K562 treated with DMSO at 1 percent for 48 hours (cell line): ENCODE results near the gene MPG. TPM values are rescaled to one million over a fixed set of nuclear protein-coding genes. Genes with fewer than 3 reads are reported as not detected.

Experiments
- total RNA-seq: library from RNA; unstranded; fragments of 300-600 nt; gene quantifications from 2 replicates; pipeline ENCODE4 v1.2.3, GENCODE V29; 2022; ENCODE audit warnings: low replicate concordance; ENCODE audit errors: extremely low read depth

Gene MPG, protein sequence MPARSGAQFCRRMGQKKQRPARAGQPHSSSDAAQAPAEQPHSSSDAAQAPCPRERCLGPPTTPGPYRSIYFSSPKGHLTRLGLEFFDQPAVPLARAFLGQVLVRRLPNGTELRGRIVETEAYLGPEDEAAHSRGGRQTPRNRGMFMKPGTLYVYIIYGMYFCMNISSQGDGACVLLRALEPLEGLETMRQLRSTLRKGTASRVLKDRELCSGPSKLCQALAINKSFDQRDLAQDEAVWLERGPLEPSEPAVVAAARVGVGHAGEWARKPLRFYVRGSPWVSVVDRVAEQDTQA
- total RNA-seq: not detected in 2 replicates

DNA sequence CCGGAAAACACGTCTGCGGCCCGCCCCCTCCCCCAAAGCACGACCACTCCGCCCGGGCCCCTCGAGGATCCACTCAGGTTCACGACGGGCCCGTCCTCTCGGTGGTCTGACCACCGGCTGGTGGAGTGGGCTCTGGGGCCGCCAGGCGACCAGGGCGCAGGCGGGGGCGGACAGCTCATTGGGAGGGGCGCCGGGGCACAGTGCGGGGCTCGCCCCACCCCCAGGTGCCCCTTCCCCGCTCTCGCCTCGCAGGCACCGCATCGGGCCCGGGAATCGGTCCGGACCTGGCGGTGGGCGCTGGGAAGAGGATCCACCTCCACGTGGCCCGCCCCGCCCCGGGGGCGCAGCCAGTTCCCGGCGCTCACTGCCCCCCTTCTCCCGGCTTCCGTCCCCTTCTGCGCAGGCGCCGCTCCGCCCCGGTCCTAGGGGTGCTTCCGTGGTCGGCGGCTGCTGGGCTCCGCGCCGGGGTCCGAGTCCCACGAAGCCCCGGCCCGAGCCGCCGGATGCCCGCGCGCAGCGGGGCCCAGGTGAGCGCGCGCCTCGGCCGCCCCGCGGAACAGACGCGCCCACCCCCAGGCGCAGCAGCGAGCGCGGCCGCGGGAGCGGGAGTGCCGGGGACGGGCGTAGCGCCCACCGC is at the start of gene MPG:
Gene MPG (plus strand): TSS at position 419 of the 637 bp plus-strand sequence. CDS start 85 bp downstream, at position 504.

DNA sequence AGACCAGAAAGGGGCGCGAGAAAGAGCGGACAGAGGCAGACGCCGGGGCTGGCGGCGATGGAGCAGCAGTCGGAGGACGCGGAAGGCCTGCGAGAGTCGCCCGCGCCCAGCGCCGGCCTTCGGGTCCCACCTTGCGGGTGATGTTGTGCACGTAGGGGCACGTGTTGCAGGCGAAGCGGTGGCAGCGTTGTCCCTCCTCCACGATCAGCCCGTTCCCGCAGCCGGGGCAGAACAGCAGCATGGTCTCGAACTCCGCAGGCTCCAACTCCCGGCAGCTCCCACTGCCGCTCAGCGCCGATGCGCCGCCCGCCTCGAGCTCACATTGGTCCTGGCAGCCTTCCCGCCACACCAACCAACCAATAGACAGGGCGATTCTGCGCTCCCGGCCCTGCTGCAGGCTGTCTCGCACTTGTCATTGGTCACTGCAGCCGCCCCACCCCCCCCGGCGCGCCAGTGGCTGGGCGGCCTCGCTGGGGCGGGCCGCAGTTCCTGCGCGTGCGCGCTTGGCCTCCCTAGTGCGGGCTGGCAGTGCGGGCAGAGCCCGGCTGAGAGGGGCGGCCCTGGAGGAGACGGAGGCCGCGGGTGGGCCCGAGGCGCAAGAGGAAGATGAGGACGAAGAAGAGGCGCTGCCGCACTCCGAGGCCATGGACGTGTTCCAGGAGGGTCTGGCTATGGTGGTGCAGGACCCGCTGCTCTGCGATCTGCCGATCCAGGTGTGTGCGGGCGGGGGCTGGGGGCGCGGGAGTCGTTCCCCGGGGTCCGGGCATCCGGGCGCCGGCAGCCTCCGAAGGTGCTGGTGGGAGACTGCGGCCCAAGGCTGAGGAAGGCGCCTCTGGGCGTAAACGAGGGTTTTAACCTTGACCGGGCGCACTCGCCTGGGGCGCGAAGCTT is 24.4 kb upstream of the MPG start, which contains the start of the genes POLR3K and SNRNP25:
Gene POLR3K (minus strand): TSS at position 263 of the 891 bp plus-strand sequence. CDS start 22 bp downstream, at position 241.
Gene SNRNP25 (plus strand): TSS at position 483 of the 891 bp plus-strand sequence. CDS start 189 bp downstream, at position 672.

DNA sequence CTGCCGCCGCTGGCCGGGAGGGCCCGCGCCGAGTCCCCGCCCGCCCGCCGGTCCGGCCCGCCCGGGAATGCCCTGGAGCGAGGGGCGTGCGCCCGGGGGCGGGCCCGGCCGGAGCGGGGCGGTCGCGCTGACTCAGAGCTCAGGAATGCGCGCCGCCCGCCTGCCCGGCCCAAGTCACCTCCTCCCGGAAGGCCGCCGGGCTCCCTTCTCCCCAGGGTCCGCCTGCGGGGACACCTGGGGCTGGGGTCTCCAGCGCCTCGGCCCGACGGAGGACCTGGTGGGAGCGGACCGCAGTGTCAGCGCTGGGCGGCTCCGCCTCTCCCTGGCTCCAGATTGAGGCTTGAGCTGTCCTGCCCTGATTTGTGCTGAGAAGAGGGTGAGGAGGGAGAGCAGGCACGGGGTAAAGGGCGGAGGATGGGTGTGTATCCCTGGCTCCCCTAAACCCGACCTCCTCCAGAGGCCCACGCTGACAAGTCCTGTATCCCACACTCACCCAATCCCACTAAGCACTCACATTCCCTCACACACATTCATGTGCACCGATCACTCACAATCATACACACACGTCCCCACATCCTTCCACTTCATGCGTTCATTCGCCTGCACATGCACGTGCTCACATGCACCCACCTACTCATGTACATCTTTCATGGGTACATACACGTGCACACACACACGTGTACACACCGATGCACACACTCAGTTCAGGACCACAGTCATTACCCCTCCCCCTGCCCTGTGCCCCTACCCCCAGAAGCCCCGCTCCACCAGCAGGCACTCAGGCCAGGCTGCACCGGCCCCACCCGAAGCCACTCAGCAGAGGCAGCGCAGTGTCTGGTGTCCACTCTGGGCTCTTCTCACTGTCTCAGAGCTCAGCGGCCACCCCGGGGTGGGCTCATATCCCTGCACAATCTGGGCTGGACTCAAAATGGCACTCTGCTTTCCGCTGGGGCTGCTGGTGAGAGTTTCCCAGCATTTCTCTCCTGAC is 5.2 kb upstream of the MPG start, which contains the start of gene RHBDF1:
Gene RHBDF1 (minus strand): TSS at position 71 of the 988 bp plus-strand sequence. CDS start 7,616 bp downstream, outside the sequence.

Other genes starting within 250 kb of the MPG start
- not detected in 2 replicates for gene POLR3K, start 24.6 kb upstream of the MPG start, total RNA-seq
- gene SNRNP25, start 24.4 kb upstream of the MPG start, total RNA-seq: not detected in 2 replicates
- not detected in 2 replicates for gene RHBDF1, start 5.6 kb upstream of the MPG start, total RNA-seq
- not detected in 2 replicates for gene NPRL3, start 60.4 kb downstream of the MPG start, total RNA-seq
- not detected in 2 replicates for gene HBZ, start 74.4 kb downstream of the MPG start, total RNA-seq
- gene HBM, start 87.8 kb downstream of the MPG start, total RNA-seq: not detected in 2 replicates
- gene HBA2, start 94.7 kb downstream of the MPG start, total RNA-seq: not detected in 2 replicates
- not detected in 2 replicates for gene HBA1, start 98.5 kb downstream of the MPG start, total RNA-seq
- gene HBQ1, start 102.2 kb downstream of the MPG start, total RNA-seq: not detected in 2 replicates
- gene LUC7L, start 151.2 kb downstream of the MPG start, total RNA-seq: not detected in 2 replicates
- gene FAM234A, start 156.6 kb downstream of the MPG start, total RNA-seq: not detected in 2 replicates
- not detected in 2 replicates for gene RGS11, start 197.7 kb downstream of the MPG start, total RNA-seq
- not detected in 2 replicates for gene ARHGDIG, start 202.4 kb downstream of the MPG start, total RNA-seq
- gene PDIA2, start 204.9 kb downstream of the MPG start, total RNA-seq: not detected in 2 replicates